A204.1 (cell line): ENCODE measurements around the gene CELF2.

Source experiments
- FAIRE-seq: peaks from 2 replicates; lab custom pipeline; 2012; peaks lifted over from hg19 to GRCh38; lab: Jason Lieb, UNC

Gene CELF2

DNA sequence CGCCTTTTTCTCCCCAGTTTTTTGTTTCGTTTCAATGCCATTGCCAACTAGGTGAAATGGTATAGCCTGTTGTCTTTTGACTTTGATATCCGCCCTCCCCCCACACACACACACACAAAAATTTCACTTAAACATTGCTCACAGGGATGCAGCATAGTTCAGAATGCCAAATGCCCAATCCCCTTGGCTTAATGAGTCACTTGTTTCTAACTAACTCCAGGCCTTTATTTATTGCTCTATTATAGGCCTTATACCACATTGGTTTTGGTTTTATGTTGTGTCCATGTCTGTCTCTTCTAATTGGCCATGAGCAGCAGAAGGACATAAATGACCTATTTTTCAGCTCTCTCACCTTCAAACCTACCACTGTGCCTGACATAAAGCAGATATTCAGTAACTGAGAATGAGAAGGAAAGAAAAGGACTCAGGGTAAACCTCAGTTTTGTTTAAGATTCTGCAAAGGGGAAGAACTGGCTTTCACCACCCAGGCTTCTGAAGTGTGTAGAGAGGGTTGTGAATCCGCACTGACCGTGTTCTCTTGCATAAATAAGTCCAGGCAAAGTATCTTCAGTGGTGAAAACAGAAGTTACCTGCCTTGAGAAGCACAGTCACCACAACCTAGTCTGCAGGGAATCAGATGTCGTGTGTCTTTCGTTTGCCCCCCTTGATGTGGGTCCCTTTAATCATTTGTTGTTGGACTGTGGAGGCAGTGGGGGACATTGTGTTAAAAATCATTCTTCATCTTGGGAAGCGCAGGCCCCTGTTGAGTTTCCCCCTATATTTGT is 139.8 kb downstream of the CELF2 start:
- FAIRE-seq: no peak

DNA sequence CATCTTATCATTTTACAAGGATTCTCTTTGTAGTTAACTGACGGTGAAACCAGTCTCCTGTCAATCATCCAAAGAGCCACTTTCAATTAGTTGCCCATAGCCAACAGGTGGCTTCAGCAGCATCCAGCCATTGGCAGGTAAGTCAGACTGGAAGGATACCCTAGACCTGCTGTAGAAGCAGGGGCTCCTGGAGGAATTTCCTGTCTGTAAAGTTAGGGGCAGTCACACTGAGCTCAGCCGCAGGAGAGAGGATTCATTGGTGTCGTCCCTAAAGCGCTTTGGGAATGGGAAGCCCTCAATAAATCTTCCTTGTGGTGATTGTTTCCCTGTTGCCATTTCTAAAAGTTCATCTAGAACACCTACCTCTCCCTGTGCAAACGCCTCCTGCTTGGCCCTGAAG is 140.4 kb downstream of the CELF2 start:
- no peak for FAIRE-seq

DNA sequence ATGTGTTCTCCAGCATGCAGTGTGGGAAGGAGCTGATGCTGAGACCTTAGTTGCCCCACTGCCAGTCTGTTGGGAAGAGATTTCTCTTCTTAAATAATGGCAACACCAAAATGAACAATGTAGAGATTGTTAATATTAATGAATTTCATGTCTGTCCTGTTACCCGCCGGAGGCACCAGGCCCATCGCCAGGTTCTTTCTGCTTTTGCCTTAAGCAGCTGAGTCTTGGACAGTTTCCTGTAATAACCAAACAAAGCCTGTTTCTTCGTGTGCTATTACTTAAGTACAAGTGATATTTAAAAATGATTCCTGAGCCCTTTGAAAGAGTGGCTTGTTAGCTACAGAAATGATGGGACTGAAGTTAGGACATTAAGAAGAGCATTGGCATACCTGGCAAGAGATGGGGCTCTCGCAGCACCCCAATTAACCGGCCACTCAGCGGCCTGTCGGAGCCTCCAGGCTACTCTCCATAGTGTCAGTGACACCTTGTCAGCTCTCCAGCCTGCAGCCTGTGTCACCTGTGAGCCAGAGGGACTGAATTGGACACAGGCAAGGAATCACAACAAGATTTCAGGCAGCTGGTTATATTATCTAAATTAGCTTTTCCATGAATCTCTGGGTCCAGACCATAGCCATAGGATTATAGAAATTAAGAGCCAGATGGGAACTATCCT is 142.0 kb downstream of the CELF2 start:
- FAIRE-seq: no peak

- FAIRE-seq: no peak
These were observed 143.4 kb downstream of the CELF2 start for GRCh38 chr10:11161096-11161495.

- no peak for FAIRE-seq
These were observed 144.2 kb downstream of the CELF2 start for GRCh38 chr10:11161910-11162309.

- no peak for FAIRE-seq
These were observed 145.3 kb downstream of the CELF2 start for GRCh38 chr10:11162828-11163599.

- FAIRE-seq: no peak
These were observed 146.3 kb downstream of the CELF2 start for GRCh38 chr10:11163780-11164550.

GRCh38 chr10:11164551-11164802 is 146.8 kb downstream of the CELF2 start:
- no peak for FAIRE-seq

DNA sequence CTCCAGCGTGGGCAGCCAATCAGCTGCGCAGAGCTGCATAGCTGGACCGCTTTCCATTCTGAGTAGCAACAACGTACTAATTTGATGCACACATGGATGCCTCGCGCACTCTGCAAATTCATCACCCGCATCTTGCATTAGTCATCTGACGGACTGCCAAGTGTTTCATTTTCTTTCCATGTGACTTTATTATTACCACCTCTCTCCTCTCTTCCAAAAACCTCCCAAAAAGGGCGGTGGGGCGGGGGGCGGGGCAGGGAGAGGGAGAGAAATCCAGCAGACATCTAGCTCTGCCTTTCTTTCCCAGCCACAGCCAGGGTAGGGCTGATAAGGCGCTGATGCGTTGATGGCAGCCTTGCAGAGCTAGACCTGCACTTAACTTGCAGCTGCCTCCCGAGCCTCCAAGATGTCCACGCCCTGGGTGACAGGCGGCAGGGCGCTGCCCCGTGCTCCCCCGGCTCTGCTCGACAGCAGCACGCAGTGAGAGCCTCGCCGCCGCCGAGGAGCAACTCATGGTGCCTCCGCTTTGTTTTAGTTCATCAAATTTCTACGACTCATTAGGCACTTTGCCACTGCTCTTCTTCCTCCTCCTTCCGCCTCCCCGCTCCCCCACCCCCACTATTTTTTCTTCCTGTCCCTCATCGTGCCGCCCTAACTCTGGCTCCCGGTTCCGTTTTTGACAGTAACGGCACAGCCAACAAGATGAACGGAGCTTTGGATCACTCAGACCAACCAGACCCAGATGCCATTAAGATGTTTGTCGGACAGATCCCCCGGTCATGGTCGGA is 147.3 kb downstream of the CELF2 start:
- no peak for FAIRE-seq

DNA sequence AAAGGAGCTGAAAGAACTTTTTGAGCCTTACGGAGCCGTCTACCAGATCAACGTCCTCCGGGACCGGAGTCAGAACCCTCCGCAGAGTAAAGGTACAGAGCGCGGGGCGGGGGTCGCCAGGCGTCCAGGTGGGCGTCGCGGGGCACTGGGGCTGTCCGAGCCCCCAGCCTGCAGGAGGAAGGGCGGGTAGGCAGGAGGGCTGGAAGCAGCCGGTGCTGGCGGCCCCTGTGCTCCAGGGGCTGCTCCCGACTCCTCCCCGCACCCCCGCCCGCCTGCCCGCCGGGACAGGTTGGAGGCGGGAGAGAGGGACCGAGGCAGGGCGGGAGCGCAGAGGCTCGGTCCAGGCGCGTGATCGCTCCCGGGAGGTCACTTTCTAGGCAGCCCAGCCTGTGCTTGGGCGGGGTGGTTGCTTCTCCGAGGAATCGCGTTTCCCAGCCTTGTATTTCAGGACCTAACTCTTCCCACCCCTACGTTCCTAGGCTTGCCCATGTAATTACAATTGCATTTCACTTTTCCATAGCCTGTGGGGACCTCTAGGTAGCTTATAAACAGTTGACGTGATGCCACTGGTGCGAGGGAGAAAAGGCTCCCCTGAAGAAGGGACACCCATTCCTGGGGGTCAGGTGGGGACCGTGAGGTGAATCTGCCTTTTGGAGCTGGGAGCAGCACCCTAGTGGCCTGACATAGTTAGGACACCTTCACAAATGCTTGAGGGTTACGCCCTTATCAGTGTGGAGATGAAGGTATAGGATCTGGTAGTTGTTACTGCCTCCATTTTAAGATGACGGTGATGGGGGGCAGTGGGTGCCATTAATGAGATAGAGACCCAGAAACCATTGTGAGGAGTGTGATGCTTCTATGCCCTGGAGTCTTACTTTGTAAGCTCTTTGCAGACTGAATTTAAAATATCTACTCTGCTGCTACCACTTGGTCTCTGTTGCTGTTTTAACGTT is 148.2 kb downstream of the CELF2 start:
- no peak for FAIRE-seq

GRCh38 chr10:11166550-11166949 is 148.9 kb downstream of the CELF2 start:
- no peak for FAIRE-seq

- FAIRE-seq: no peak
These were observed 149.7 kb downstream of the CELF2 start for GRCh38 chr10:11167233-11167966.

DNA sequence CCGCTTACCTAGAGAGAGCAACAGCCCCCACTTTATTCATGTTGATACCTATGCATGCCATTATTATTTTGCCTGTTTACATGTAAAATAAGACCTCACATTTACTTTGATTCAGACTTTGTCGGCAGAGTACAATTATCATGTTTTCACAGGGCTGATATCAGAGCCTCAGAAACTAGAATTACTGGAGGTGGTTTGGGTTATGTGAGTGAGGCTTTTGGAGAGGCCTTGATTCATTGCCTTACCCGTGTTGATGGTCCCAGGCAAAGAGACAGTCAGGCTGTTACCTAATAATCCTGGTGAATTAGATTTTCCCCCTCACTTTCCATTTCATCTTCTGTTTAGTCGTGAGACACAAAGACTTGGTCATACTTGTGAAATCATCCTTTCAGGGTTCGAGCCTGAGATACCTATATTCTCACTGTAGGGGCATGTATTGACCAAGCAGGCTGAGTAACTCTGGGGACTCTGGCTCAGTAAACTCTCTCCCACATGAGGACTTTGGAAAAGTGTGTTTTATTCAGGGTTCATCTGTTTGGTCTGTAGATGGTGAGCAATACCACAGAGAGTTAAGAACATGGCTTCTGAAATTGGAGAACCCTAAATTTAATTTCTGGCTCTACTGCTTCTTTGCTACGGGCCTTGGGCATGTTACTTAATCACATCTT is 150.9 kb downstream of the CELF2 start:
- no peak for FAIRE-seq

DNA sequence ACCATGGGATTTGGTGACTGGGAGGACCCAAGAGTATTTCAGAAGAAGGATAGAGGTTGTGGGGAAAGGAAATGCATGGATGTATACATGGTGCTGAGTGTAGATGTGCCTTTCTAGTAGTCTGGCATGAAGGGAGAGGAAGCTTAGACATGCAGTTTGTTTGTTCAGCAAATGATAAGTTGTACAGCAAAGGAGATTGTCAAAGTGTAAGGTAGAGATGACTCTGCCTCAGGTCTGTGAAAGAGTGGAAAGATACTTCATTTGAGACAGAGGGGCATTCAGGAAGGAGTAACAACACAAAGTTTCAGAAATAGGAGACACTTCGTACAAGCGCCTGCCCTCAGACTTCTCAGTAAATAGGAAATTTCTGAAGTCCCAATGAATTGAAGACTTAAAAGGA is 152.3 kb downstream of the CELF2 start:
- no peak for FAIRE-seq

DNA sequence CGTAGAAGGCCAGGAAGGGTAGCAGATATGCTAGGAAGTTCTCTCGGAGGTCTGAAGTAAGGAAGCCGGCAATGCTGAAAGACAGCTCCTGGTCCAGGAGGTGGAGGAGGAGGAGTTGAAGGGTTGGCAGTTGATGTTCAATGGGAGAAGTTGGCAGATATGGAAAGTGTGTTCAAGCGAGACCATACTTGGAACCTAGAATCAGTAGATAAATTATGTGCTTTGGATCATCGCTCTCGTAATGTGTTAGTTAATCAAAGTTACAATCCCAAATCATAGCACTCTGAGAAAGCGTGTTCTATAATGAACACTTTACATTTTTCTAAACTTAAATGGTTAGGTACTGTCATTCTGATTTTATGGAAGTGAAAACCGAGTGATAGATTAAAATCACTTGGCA is 152.9 kb downstream of the CELF2 start:
- no peak for FAIRE-seq

- FAIRE-seq: no peak
These were observed 153.6 kb downstream of the CELF2 start for GRCh38 chr10:11170993-11171851.

DNA sequence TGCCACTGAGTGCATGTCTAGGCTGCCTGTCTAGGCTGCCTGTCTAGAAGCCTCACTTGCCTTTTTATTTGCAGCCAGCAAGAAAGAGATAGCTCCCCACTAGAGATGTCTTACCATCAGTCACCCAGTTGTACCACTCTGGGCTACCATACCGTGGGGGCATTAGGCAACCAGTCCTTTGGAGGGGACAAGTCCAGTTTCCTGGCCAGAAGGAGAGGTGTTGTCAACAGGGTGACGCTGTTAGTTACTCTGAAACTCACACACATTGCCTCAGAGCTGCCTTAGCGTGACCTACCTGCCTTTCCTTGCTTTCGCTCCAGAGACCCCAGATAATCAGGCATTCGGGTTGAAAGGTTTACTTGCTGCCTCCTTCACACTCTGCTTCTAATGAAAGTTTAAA is 155.4 kb downstream of the CELF2 start:
- FAIRE-seq: no peak

DNA sequence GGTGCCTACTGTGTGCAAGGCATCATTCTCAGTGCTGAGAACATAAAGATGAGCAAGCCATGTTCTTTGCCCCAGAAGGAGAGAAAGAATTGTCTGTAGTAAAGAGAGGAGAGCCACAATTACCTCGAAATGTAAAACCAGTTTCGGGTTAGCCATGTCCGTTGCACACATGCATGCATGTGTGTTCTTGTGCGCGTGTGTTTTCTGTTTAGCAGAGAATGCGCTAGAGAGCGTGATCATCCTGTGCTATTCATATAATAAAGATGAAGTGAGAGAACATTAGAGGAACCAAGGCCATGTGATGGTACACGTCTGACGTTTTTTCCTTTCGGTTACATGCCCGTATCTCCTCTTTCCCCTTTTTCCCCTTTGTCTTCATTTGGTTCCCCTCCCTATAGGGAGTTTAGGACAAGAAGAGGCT is 158.2 kb downstream of the CELF2 start:
- no peak for FAIRE-seq
